ENCODE results near the gene ABCF2.

GRCh38 chr7:151175047-151175792 lies 51.8 kb downstream of the ABCF2 start:
- TF ChIP-seq NFRKB (IDR thresholded peaks at IDR 0.05) = no peak
- no peak for TF ChIP-seq SUZ12 (IDR thresholded peaks at IDR 0.05)
- no peak for TF ChIP-seq SP1 (IDR thresholded peaks at IDR 0.05)
